ENCODE measurements around the gene RAB22A.

GRCh38 chr20:58388882-58389323 is 79.4 kb downstream of the RAB22A start, which contains the start of gene VAPB:
- no peak for TF ChIP-seq CTCF (IDR thresholded peaks at IDR 0.05; ENCODE audit: low read depth, low read length)
- no peak for TF ChIP-seq EZH2phosphoT487 (IDR thresholded peaks at IDR 0.05; ENCODE audit: low read depth)
